Thyroid gland (tissue), 4 donors: ENCODE results near the gene ADCY1.

Source experiments
- POLR2A ChIP-seq, 2 donors: fragments of 450-650 bp; IDR thresholded peaks; one replicate each; pipeline ENCODE4 v1.6.1; 2017; ENCODE audit warnings: antibody characterized with exemption in 2 of 2, mild to moderate bottlenecking in 2 of 2, moderate library complexity in 1 of 2
- TF ChIP-seq, protein P1 (sequence below), 6 experiments: fragments of 200-600 bp in 3 of 6; fragments of 450-650 bp in 3 of 6; sonication (generic) in 3 of 6; IDR thresholded peaks; one replicate each; pipeline ENCODE4 v1.5.1; 2016 to 2019; ENCODE audit warnings: antibody characterized with exemption in 6 of 6, mild to moderate bottlenecking in 2 of 6, inconsistent platforms in 1 of 6, moderate library complexity in 1 of 6

DNA sequence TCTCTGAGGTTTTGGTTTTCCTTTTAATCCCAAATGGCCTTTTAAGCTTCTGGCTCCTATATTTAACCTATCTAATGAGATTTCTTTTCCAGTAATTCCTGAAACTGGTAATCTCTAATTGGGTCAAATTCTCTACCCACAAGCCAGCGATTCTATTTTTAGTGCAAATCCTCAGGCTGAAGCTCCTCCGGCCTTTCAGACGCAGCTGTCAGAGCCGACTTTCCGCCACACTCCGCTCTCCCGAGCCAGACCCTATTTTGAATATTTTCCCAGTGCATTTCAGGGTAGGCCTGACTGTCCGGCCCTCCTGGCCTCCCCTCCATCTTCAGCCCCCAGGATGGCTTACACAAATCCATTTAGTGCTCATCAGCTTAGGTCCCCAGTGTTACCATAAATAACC lies 9.7 kb upstream of the ADCY1 start:
- TF ChIP-seq, protein P1, sequence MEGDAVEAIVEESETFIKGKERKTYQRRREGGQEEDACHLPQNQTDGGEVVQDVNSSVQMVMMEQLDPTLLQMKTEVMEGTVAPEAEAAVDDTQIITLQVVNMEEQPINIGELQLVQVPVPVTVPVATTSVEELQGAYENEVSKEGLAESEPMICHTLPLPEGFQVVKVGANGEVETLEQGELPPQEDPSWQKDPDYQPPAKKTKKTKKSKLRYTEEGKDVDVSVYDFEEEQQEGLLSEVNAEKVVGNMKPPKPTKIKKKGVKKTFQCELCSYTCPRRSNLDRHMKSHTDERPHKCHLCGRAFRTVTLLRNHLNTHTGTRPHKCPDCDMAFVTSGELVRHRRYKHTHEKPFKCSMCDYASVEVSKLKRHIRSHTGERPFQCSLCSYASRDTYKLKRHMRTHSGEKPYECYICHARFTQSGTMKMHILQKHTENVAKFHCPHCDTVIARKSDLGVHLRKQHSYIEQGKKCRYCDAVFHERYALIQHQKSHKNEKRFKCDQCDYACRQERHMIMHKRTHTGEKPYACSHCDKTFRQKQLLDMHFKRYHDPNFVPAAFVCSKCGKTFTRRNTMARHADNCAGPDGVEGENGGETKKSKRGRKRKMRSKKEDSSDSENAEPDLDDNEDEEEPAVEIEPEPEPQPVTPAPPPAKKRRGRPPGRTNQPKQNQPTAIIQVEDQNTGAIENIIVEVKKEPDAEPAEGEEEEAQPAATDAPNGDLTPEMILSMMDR (IDR thresholded peaks at IDR 0.05), result no peak
- TF ChIP-seq POLR2A (IDR thresholded peaks at IDR 0.05), result no peak
